H1 (cell line): Measurements from ENCODE around the gene THBS3.
"Not testable (repeated sequence)": the region's sequence is repeated elsewhere in the genome, so short reads cannot be mapped to it uniquely, and the experiment has no call there.

Experiments used
- CHD1 ChIP-seq: IDR thresholded peaks from 2 replicates; pipeline ENCODE4 v1.6.1; 2012; ENCODE audit warnings: low read depth, low read length, improper control_type of control experiment
- CHD2 ChIP-seq: IDR thresholded peaks from 2 replicates; pipeline ENCODE4 v1.6.1; 2012; ENCODE audit warnings: low read length, improper control_type of control experiment
- EP300 ChIP-seq, 2 experiments: IDR thresholded peaks; 1 replicate in 1 of 2; 2 replicates in 1 of 2; pipeline ENCODE4 v1.6.1; 2011 to 2012; ENCODE audit warnings: low read depth in 2 of 2, low read length in 2 of 2, mild to moderate bottlenecking in 2 of 2, borderline replicate concordance in 1 of 2, inconsistent platforms in 1 of 2, moderate library complexity in 1 of 2
- HDAC6 ChIP-seq: IDR thresholded peaks from one replicate; pipeline ENCODE4 v1.7.1; 2012; ENCODE audit warnings: low read depth, mild to moderate bottlenecking, inconsistent platforms, low read length, moderate library complexity
- KDM4A ChIP-seq: IDR thresholded peaks from one replicate; pipeline ENCODE4 v1.7.1; 2012; ENCODE audit warnings: low read depth, mild to moderate bottlenecking, moderate library complexity, low read length, inconsistent platforms; ENCODE audit not compliant: severe bottlenecking
- POLR2A ChIP-seq, 2 experiments: IDR thresholded peaks; 1 replicate in 1 of 2; 2 replicates in 1 of 2; pipeline ENCODE4 v1.6.1; 2011; ENCODE audit warnings: low read depth in 2 of 2, low read length in 2 of 2, mild to moderate bottlenecking in 2 of 2; ENCODE audit errors: control extremely low read depth in 1 of 2
- POLR2AphosphoS5 ChIP-seq: IDR thresholded peaks from 2 replicates; pipeline ENCODE4 v1.6.1; 2011; ENCODE audit warnings: low read depth, low read length
- SIN3A ChIP-seq, 2 experiments: IDR thresholded peaks in 1 of 2; conservative IDR thresholded peaks in 1 of 2; 2 replicates each; pipeline ENCODE4 v1.6.1; 2011 to 2012; ENCODE audit warnings: low read length in 2 of 2, improper control_type of control experiment in 1 of 2, low read depth in 1 of 2, mild to moderate bottlenecking in 1 of 2
- SP2 ChIP-seq: IDR thresholded peaks from 2 replicates; pipeline ENCODE4 v1.6.1; 2012; ENCODE audit warnings: mild to moderate bottlenecking, low read length, inconsistent platforms
- SUZ12 ChIP-seq: fragments of 200-600 bp; sonication (generic); IDR thresholded peaks from 2 replicates; pipeline ENCODE4 v1.6.1; 2012; ENCODE audit warnings: mild to moderate bottlenecking, inconsistent platforms, low read length, moderate library complexity, mixed read lengths
- TF ChIP-seq, protein P1 (sequence below), 3 experiments: IDR thresholded peaks; 1 replicate in 2 of 3; 2 replicates in 1 of 3; pipeline versions ENCODE4 v1.5.1 to v1.6.1; 2011; ENCODE audit warnings: low read length in 3 of 3, mild to moderate bottlenecking in 3 of 3, inconsistent platforms in 2 of 3, low read depth in 1 of 3, moderate library complexity in 1 of 3; ENCODE audit not compliant: insufficient read depth in 1 of 3; ENCODE audit errors: control extremely low read depth in 1 of 3

DNA sequence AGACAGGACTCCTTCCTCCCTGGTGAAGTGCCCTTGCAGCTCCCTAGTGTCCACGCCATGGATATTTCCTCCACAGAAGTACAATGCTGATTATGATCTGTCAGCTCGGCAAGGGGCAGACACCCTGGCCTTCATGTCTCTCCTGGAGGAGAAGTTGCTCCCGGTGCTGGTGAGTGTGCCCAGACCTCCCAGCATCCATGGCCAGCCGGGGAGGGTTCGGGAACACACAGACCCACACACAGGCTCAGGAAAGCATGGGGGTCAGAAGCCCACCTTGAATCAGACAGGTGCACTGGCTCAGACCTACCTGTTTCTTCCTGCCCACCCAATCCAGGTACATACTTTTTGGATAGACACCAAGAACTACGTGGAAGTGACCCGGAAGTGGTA, 4.3 kb upstream of the THBS3 start:
- TF ChIP-seq, protein P1, sequence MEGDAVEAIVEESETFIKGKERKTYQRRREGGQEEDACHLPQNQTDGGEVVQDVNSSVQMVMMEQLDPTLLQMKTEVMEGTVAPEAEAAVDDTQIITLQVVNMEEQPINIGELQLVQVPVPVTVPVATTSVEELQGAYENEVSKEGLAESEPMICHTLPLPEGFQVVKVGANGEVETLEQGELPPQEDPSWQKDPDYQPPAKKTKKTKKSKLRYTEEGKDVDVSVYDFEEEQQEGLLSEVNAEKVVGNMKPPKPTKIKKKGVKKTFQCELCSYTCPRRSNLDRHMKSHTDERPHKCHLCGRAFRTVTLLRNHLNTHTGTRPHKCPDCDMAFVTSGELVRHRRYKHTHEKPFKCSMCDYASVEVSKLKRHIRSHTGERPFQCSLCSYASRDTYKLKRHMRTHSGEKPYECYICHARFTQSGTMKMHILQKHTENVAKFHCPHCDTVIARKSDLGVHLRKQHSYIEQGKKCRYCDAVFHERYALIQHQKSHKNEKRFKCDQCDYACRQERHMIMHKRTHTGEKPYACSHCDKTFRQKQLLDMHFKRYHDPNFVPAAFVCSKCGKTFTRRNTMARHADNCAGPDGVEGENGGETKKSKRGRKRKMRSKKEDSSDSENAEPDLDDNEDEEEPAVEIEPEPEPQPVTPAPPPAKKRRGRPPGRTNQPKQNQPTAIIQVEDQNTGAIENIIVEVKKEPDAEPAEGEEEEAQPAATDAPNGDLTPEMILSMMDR (IDR thresholded peaks at IDR 0.05; ENCODE audit: control extremely low read depth in 1 of 3, insufficient read depth in 1 of 3, low read depth in 1 of 3, low read length in 3 of 3): not testable (repeated sequence)
- TF ChIP-seq CHD2; POLR2AphosphoS5; SUZ12; EP300 (IDR thresholded peaks at IDR 0.05; ENCODE audit: borderline replicate concordance in 1 of 2, low read depth in 2 of 2, low read length in 2 of 2); KDM4A; POLR2A (IDR thresholded peaks at IDR 0.05; ENCODE audit: control extremely low read depth in 1 of 2, low read depth in 2 of 2, low read length in 2 of 2); CHD1; HDAC6; SIN3A (conservative IDR thresholded peaks at IDR 0.05 in 1 of 2, IDR thresholded peaks at IDR 0.05 in 1 of 2; ENCODE audit: low read depth in 1 of 2, low read length in 2 of 2); SP2: not testable (repeated sequence)
